K562 (cell line): Measurements from ENCODE around the gene NME2. TPM values are rescaled to one million over a fixed set of nuclear protein-coding genes. Genes with fewer than 3 reads are reported as not detected.

Experiments
- CHD1 ChIP-seq: fragments of 200-600 bp; sonication (generic); IDR thresholded peaks from one replicate; pipeline ENCODE4 v1.6.1; 2012; ENCODE audit warnings: mild to moderate bottlenecking, moderate library complexity, low read length, inconsistent platforms
- E2F8 ChIP-seq: fragments of 450-650 bp; IDR thresholded peaks from 2 replicates; pipeline ENCODE4 v1.7.1; 2018; ENCODE audit warnings: mild to moderate bottlenecking, low read depth; ENCODE audit not compliant: partially characterized antibody
- HDAC3 ChIP-seq: fragments of 450-650 bp; IDR thresholded peaks from 2 replicates; pipeline ENCODE4 v1.6.1; 2018; ENCODE audit warnings: borderline replicate concordance, mild to moderate bottlenecking, moderate library complexity; ENCODE audit not compliant: partially characterized antibody
- HEY1 ChIP-seq: fragments of 250-450 bp; sonication (Bioruptor Pico); IDR thresholded peaks from 2 replicates; pipeline ENCODE4 v1.5.0; 2020; ENCODE audit warnings: mild to moderate bottlenecking, moderate library complexity, borderline replicate concordance
- HNRNPL ChIP-seq: fragments of 200-400 bp; formaldehyde crosslinking; IDR thresholded peaks from 2 replicates; pipeline ENCODE4 v1.6.1; 2017; ENCODE audit warnings: low read depth, mild to moderate bottlenecking, low read length
- KDM2B ChIP-seq: fragments of 250-450 bp; sonication (Bioruptor Pico); IDR thresholded peaks from 2 replicates; pipeline ENCODE4 v1.8.0; 2021; ENCODE audit warnings: mild to moderate bottlenecking, moderate library complexity
- MCM3 ChIP-seq: fragments of 450-650 bp; IDR thresholded peaks from 2 replicates; pipeline ENCODE4 v1.6.1; 2016
- NFATC3 ChIP-seq: fragments of 450-650 bp; IDR thresholded peaks from 2 replicates; pipeline ENCODE4 v1.6.1; 2017; ENCODE audit warnings: mild to moderate bottlenecking
- SIX5 ChIP-seq, 2 experiments: IDR thresholded peaks; 2 replicates each; pipeline ENCODE4 v1.6.1; 2011; ENCODE audit warnings: low read length in 2 of 2, borderline replicate concordance in 1 of 2, low read depth in 1 of 2, mild to moderate bottlenecking in 1 of 2, moderate library complexity in 1 of 2; ENCODE audit not compliant: insufficient read depth in 1 of 2
- TBL1XR1 ChIP-seq, 2 experiments: IDR thresholded peaks; 2 replicates each; pipeline ENCODE4 v1.6.1; 2012; ENCODE audit warnings: improper control_type of control experiment in 2 of 2, low read length in 2 of 2, mild to moderate bottlenecking in 1 of 2
- TEAD1 ChIP-seq, 2 experiments: fragments of 450-650 bp in 1 of 2; sonication (generic) in 1 of 2; formaldehyde crosslinking; IDR thresholded peaks; 2 replicates each; pipeline versions ENCODE4 v1.4.0 to v1.8.0; 2020 to 2022; ENCODE audit warnings: mild to moderate bottlenecking in 2 of 2, missing genetic modification reagents in 1 of 2
- THAP7 ChIP-seq: fragments of 250-450 bp; sonication (Bioruptor Pico); IDR thresholded peaks from 2 replicates; pipeline ENCODE4 v1.5.0; 2021
- VEZF1 ChIP-seq: fragments of 200-800 bp; sonication (Bioruptor generic); IDR thresholded peaks from 2 replicates; pipeline ENCODE4 v1.6.1; 2017; ENCODE audit warnings: missing genetic modification characterization, missing compliant biosample characterization
- YBX1 ChIP-seq: fragments of 450-650 bp; IDR thresholded peaks from 2 replicates; pipeline ENCODE4 v1.7.1; 2016; ENCODE audit warnings: mild to moderate bottlenecking
- YY1 ChIP-seq, 3 experiments: IDR thresholded peaks; 2 replicates each; pipeline ENCODE4 v1.6.1; 2011; ENCODE audit warnings: low read length in 2 of 3, mild to moderate bottlenecking in 2 of 3, moderate library complexity in 2 of 3, borderline replicate concordance in 1 of 3, control low read depth in 1 of 3, low read depth in 1 of 3; ENCODE audit not compliant: insufficient read depth in 3 of 3, insufficient replicate concordance in 2 of 3, control insufficient read depth in 1 of 3, insufficient read length in 1 of 3; ENCODE audit errors: extremely low read depth in 1 of 3
- ZBED1 ChIP-seq: IDR thresholded peaks from 2 replicates; pipeline ENCODE4 v1.6.1; 2014
- ZFX ChIP-seq: sonication (generic); formaldehyde crosslinking; IDR thresholded peaks from 2 replicates; pipeline ENCODE4 v1.8.0; 2022; ENCODE audit warnings: mild to moderate bottlenecking, missing genetic modification reagents, moderate library complexity
- ZNF134 ChIP-seq: fragments of 250-450 bp; sonication (Bioruptor Pico); conservative IDR thresholded peaks from 2 replicates; pipeline ENCODE4 v1.4.0; 2020
- ZNF197 ChIP-seq: fragments of 200-800 bp; sonication (Bioruptor generic); IDR thresholded peaks from 2 replicates; pipeline ENCODE4 v1.6.1; 2016; ENCODE audit warnings: low read depth, missing genetic modification characterization, missing compliant biosample characterization
- ZNF766 ChIP-seq: fragments of 200-800 bp; sonication (Bioruptor generic); conservative IDR thresholded peaks from 2 replicates; pipeline ENCODE4 v1.6.1; 2016; ENCODE audit warnings: missing genetic modification characterization, missing compliant biosample characterization
- polyA plus RNA-seq, 8 experiments: library from polyadenylated mRNA; depleted of rRNA in 4 of 8; stranded (reverse) in 5 of 8; unstranded in 3 of 8; fragments of >200 nt; fragmentation: Nextera tagmentation in 2 of 8; fragmentation: Illumina TruSeq in 1 of 8; extraction: Ambion mirVana in 2 of 8; extraction: Trizol in 1 of 8; gene quantifications; 2 replicates each; pipeline versions ENCODE4 v1.2.1 to v1.2.3, GENCODE V29; 2011 to 2014; ENCODE audit warnings: inconsistent platforms in 1 of 8, missing spikeins in 1 of 8
- total RNA-seq, 7 experiments: library from RNA; depleted of rRNA in 6 of 7; stranded (reverse); fragments of >200 nt in 6 of 7; fragmentation: Illumina TruSeq in 2 of 7; extraction: Trizol in 2 of 7; gene quantifications; 2 replicates each; pipeline versions ENCODE4 v1.2.1 to v1.2.3, GENCODE V29; 2011 to 2021; ENCODE audit warnings: low replicate concordance in 1 of 7

Gene NME2
- total and polyA plus RNA-seq, 9 of the 15 experiments (the other 6 are each of a cell fraction or from before 2014, with no cell fraction given), result 684 to 1,202 (median 924) TPM

GRCh38 chr17:51153210-51154072 lies 12.8 kb upstream of the NME2 start, which contains the start of gene NME1 (continued):
- TF ChIP-seq HDAC3, result peak; percentile 76
- peak; percentile 62 for TF ChIP-seq VEZF1
- peak; percentile 65 to 71; a peak in 3 of 4 replicates for TF ChIP-seq SIX5 (IDR thresholded peaks at IDR 0.05; ENCODE audit: borderline replicate concordance in 1 of 2, insufficient read depth in 1 of 2, low read depth in 1 of 2, low read length in 2 of 2)
- TF ChIP-seq MCM3, result no peak
- TF ChIP-seq TBL1XR1 (IDR thresholded peaks at IDR 0.05; ENCODE audit: low read length in 2 of 2), result peak; percentile 90 to 95; a peak in 3 of 4 replicates
- 0 out of 2 replicates have a peak, but pooled peaks have one; percentile 31 for TF ChIP-seq ZNF197
- TF ChIP-seq ZNF766 (CRISPR knock-in tag), result peak; percentile 84; the same call in 1 of the 2 replicates
- TF ChIP-seq HNRNPL, result no peak
- TF ChIP-seq CHD1, result peak; percentile 51
- TF ChIP-seq ZBED1, result peak; percentile 56; the same call in 1 of the 2 replicates
- 0 out of 2 replicates have a peak, but pooled peaks have one; percentile 61 for TF ChIP-seq HEY1 (CRISPR knock-in tag)
- peak in 2 of 3 experiments; percentile 79 to 84 for TF ChIP-seq YY1 (IDR thresholded peaks at IDR 0.05; ENCODE audit: borderline replicate concordance in 1 of 3, control insufficient read depth in 1 of 3, extremely low read depth in 1 of 3, insufficient read depth in 3 of 3, insufficient read length in 1 of 3, insufficient replicate concordance in 2 of 3, low read depth in 1 of 3, low read length in 2 of 3)
- TF ChIP-seq KDM2B, result peak; percentile 88; the same call in 1 of the 2 replicates
- TF ChIP-seq ZFX (CRISPR knock-in tag), result peak; percentile 46
- peak; percentile 96 for TF ChIP-seq E2F8
- 0 out of 2 replicates have a peak, but pooled peaks have one; percentile 13 for TF ChIP-seq ZNF134 (CRISPR knock-in tag)
- TF ChIP-seq TEAD1 (CRISPR knock-in tag; IDR thresholded peaks at IDR 0.05), result peak in 1 of 2 experiments; percentile 83; a peak in 2 of 4 replicates
- TF ChIP-seq NFATC3, result peak; percentile 80
- no peak for TF ChIP-seq YBX1
- peak; percentile 66; the same call in 1 of the 2 replicates for TF ChIP-seq THAP7
